A549 treated with ZK216348 at 1 μM for 4 hours (cell line): Measurements from ENCODE around the gene SRSF4. TPM values are rescaled to one million over a fixed set of nuclear protein-coding genes. Genes with fewer than 3 reads are reported as not detected.

Experiments
- total RNA-seq: library from RNA; stranded (reverse); fragments of 200-300 nt; extraction: Qiagen RNA extraction; gene quantifications from 5 replicates; pipeline ENCODE4 v1.2.3, GENCODE V29; 2022; ENCODE audit warnings: low read depth

Gene SRSF4
- 45.8 to 52.4 TPM (median 50.6 TPM) in 5 replicates for total RNA-seq

DNA sequence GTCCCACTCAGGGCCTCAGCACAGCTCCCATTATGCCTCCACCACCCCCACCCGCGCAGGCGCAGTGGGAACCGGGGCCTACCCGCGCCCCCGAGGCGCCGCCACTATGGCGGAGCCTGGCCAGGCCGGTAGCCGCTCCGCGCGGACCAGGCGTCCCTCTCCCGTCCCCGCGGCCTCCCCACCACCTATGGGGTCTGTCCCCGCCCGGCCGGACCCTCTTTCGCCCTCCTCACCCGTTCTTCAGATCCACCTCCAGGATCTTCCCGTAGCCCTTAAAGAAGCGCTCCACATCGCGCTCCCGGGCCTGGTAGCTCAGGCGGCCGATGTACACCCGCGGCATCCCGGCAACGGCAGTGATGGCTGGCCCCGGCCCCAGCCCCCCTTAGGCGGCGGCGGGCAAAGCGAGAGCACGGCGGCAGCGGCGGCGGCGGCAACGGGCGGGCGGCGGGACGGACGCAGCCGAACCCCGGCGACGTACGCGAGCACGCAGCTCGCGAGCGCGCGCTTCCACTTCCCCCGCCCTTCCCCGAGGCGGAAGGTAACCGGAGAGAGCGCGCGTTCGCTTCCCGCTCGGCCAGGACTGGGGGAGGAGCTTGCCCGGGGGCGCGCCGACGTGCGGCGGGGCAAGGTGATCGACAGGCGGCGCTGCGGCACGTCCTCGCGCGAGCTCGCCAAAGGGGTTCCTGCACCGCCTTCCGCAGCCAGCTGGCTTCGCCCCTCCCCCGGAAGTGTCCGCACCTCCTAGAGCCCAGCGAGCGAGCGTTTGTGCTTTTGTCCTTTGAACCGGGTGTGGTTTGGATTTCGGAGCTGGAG lies at the start of gene SRSF4:
Gene SRSF4, minus strand, starts transcription at position 488 of the 813 bp plus-strand sequence. Its CDS starts 148 bp downstream, at position 340.

DNA sequence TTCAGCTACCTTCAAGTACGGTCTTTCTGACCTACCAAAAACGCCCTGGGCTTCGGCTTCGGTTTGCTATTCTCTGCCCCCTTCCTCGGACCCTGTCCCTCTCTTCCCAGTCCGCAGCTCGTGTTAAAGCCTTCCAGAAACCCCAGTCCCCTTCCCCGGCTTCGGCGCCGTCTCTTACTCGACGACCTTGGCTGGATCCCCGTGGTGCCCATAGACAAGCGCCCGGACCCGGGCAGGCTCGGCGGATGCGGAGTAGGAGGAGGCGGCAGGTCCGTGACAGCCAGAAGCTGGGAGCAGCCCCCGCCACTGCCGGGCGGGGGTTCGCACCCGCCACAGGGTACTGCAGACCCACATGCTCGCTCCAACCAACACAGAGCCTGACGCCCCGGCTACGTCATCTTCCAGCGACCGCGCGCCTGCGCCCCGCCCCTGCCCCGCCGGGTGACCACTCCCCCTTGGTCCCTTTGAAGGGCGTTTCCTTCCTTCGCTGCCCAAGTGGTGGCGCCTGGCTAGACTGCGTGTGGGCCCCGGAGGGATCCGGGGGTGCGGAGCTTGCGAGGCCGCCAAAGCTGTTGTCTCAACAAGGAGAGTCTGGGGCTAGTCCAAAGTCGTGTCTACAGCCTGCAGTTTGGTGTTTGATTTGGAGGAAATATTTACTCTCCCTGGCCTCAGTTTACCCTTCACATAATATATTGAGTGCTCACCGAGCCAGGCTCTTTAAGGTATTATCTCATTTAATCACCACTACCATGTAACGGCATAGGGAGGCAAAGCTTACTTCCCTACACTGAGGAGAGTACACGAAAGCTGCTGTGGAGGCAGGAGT lies 49.1 kb upstream of the SRSF4 start, which contains the start of gene MECR:
Gene MECR, minus strand, starts transcription at position 382 of the 826 bp plus-strand sequence. Its CDS starts 28 bp downstream, at position 354.

DNA sequence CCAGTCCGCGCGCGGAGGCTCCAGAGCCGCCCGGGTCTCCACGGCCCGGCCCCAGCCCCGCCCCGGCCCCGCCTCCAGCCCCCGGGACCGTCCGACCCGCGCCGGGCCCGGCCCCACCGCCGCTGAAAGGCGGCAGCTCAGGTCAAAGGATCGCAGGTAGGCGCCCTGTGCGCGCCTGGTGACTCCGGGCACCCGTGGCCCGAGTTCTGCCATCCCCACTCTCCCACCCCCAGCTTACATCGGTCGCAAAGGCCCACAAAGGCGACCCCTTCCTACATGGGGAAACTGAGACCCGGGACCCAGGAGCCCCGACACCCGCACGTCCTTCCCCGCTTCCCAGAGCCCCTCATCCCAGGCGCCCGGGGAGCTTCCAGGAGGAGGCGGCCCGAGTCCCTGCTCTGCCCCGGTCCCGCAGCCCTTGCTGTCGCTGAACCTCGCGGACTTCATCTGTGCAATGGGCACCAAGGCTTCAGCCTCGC lies 57.8 kb downstream of the SRSF4 start, which contains the start of gene TMEM200B:
Gene TMEM200B, minus strand, starts transcription at position 17 of the 479 bp plus-strand sequence. CDS start 2,075 bp downstream, outside the sequence.

Other genes starting within 250 kb of the SRSF4 start
- 0.08 to 0.12 TPM (median 0.11 TPM) in 4 of 5 replicates, not detected in the other for gene TMEM200B, start 58.0 kb downstream of the SRSF4 start, total RNA-seq
- 19.6 to 23.8 TPM (median 20.0 TPM) in 5 replicates for gene MECR, start 49.0 kb upstream of the SRSF4 start, total RNA-seq
- 4.9 to 7.9 TPM (median 7.8 TPM) in 5 replicates for gene PTPRU, start 54.6 kb upstream of the SRSF4 start, total RNA-seq